MM.1S (cell line): ENCODE results near the gene PSG1.

Source experiments
- DNase-seq: peaks from one replicate; pipeline ENCODE4 v3.0.0-alpha.2; 2015
- H2AFZ ChIP-seq: fragments of 300-600 bp; sonication (generic); 2 replicates; pipeline ENCODE4 v1.6.0; 2016; ENCODE audit warnings: antibody characterized with exemption, low read length
- H3F3A ChIP-seq: fragments of 300-600 bp; sonication (generic); 2 replicates; pipeline ENCODE4 v1.6.1; 2016; ENCODE audit warnings: mild to moderate bottlenecking, antibody characterized with exemption, low read length, moderate library complexity, mixed read lengths; ENCODE audit not compliant: insufficient read depth
- H3K27ac ChIP-seq: fragments of 300-600 bp; sonication (generic); 2 replicates; pipeline ENCODE4 v1.5.1; 2016; ENCODE audit warnings: mild to moderate bottlenecking, low read length
- H3K27me3 ChIP-seq: fragments of 300-600 bp; sonication (generic); replicated peaks from 2 replicates; pipeline ENCODE4 v1.6.0; 2016; ENCODE audit warnings: low read length; ENCODE audit not compliant: insufficient read depth
- H3K36me3 ChIP-seq: fragments of 300-600 bp; sonication (generic); replicated peaks from 2 replicates; pipeline ENCODE4 v1.6.1; 2016; ENCODE audit warnings: mild to moderate bottlenecking, low read length, mixed read lengths; ENCODE audit not compliant: insufficient read depth
- H3K4me1 ChIP-seq: fragments of 300-600 bp; sonication (generic); 2 replicates; pipeline ENCODE4 v1.6.1; 2016; ENCODE audit warnings: low read length, mixed read lengths
- H3K4me2 ChIP-seq: fragments of 300-600 bp; sonication (generic); 2 replicates; pipeline ENCODE4 v1.6.0; 2016; ENCODE audit warnings: low read depth, low read length
- H3K4me3 ChIP-seq: fragments of 300-600 bp; sonication (generic); 2 replicates; pipeline ENCODE4 v1.5.1; 2016; ENCODE audit warnings: low read length, mixed read lengths
- H3K79me2 ChIP-seq: fragments of 300-600 bp; sonication (generic); 2 replicates; pipeline ENCODE4 v1.6.1; 2016; ENCODE audit warnings: mixed run types, low read length, mixed read lengths
- H3K9ac ChIP-seq: fragments of 300-600 bp; sonication (generic); 2 replicates; pipeline ENCODE4 v1.6.1; 2016; ENCODE audit warnings: low read length, mixed read lengths
- H3K9me2 ChIP-seq: fragments of 300-600 bp; sonication (generic); replicated peaks from 2 replicates; pipeline ENCODE4 v1.6.1; 2016; ENCODE audit warnings: mild to moderate bottlenecking, low read length, mixed read lengths; ENCODE audit not compliant: insufficient read depth
- H3K9me3 ChIP-seq: fragments of 300-600 bp; sonication (generic); replicated peaks from 2 replicates; pipeline ENCODE4 v1.6.1; 2016; ENCODE audit warnings: mild to moderate bottlenecking, low read length, mixed read lengths; ENCODE audit not compliant: insufficient read depth
- H4K20me1 ChIP-seq: fragments of 300-600 bp; sonication (generic); 2 replicates; pipeline ENCODE4 v1.6.1; 2016; ENCODE audit warnings: mild to moderate bottlenecking, low read length, moderate library complexity, mixed read lengths; ENCODE audit not compliant: insufficient read depth
- EZH2 ChIP-seq: fragments of 300-600 bp; sonication (generic); optimal IDR thresholded peaks from 2 replicates; pipeline ENCODE3; 2017; ENCODE audit warnings: low read depth, mild to moderate bottlenecking, antibody characterized with exemption, low read length, mixed read lengths
- EZH2phosphoT487 ChIP-seq: fragments of 300-600 bp; sonication (generic); IDR thresholded peaks from 2 replicates; pipeline ENCODE4 v1.6.1; 2018; ENCODE audit warnings: antibody characterized with exemption, low read length
- TF ChIP-seq, protein P1 (sequence below): fragments of 300-600 bp; sonication (generic); IDR thresholded peaks from 2 replicates; pipeline ENCODE4 v1.5.1; 2016; ENCODE audit warnings: antibody characterized with exemption, low read length, mixed read lengths

Gene PSG1

GRCh38 chr19:42879613-42880012 lies at the start of gene PSG1:
Gene PSG1, minus strand, starts transcription at chr19:42879713. Its CDS starts 132 bp downstream, at chr19:42879581.
- Histone ChIP-seq H3K9ac (no peak within 1 kb of the TSS), H3K4me2 (no peak within 1 kb of the TSS), H3K9me3 (no peaks in the 10 kb centered on the region), H3K36me3 (no peaks in the 10 kb centered on the region), H3K27ac (no peak within 1 kb of the TSS), H3K4me3 (no peak within 1 kb of the TSS), H3K4me1 (no peaks in the 10 kb centered on the region), H3K9me2 (no peaks in the 10 kb centered on the region), H2AFZ (no peak within 1 kb of the TSS), H4K20me1 (no peaks in the 10 kb centered on the region), H3K27me3 (no peaks in the 10 kb centered on the region), H3K79me2 (no peaks in the 10 kb centered on the region), H3F3A (no peaks in the 10 kb centered on the region)
- TF ChIP-seq EZH2phosphoT487, result no peak
- no peak for TF ChIP-seq EZH2
- TF ChIP-seq, protein P1, sequence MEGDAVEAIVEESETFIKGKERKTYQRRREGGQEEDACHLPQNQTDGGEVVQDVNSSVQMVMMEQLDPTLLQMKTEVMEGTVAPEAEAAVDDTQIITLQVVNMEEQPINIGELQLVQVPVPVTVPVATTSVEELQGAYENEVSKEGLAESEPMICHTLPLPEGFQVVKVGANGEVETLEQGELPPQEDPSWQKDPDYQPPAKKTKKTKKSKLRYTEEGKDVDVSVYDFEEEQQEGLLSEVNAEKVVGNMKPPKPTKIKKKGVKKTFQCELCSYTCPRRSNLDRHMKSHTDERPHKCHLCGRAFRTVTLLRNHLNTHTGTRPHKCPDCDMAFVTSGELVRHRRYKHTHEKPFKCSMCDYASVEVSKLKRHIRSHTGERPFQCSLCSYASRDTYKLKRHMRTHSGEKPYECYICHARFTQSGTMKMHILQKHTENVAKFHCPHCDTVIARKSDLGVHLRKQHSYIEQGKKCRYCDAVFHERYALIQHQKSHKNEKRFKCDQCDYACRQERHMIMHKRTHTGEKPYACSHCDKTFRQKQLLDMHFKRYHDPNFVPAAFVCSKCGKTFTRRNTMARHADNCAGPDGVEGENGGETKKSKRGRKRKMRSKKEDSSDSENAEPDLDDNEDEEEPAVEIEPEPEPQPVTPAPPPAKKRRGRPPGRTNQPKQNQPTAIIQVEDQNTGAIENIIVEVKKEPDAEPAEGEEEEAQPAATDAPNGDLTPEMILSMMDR, result no peak
- no peak for DNase-seq

GRCh38 chr19:42928896-42929295 lies 49.4 kb upstream of the PSG1 start:
- no peak overlapping the region for H2AFZ ChIP-seq
- no peaks in the 10 kb centered on the region for H4K20me1 ChIP-seq
- no peak overlapping the region for H3K4me2 ChIP-seq
- DNase-seq, result no peak
- H3K9me3 ChIP-seq, result no peaks in the 10 kb centered on the region
- H3K4me3 ChIP-seq, result no peak overlapping the region
- TF ChIP-seq, protein P1, result no peak
- TF ChIP-seq EZH2 (no peak), EZH2phosphoT487 (no peak)
- H3K79me2 ChIP-seq, result no peaks in the 10 kb centered on the region
- H3K27ac ChIP-seq, result no peak overlapping the region
- no peaks in the 10 kb centered on the region for H3K27me3 ChIP-seq
- no peaks in the 10 kb centered on the region for H3K4me1 ChIP-seq
- H3K36me3 ChIP-seq, result no peaks in the 10 kb centered on the region
- H3F3A ChIP-seq, result no peaks in the 10 kb centered on the region
- H3K9ac ChIP-seq, result no peak overlapping the region
- no peaks in the 10 kb centered on the region for H3K9me2 ChIP-seq

- Histone ChIP-seq H3K27me3 (no peaks in the 10 kb centered on the region), H3K9me3 (no peaks in the 10 kb centered on the region), H4K20me1 (no peaks in the 10 kb centered on the region), H3K9me2 (no peaks in the 10 kb centered on the region), H3K27ac (no peak overlapping the region), H3F3A (no peaks in the 10 kb centered on the region), H3K4me2 (no peak overlapping the region), H3K4me3 (no peak overlapping the region), H3K4me1 (no peaks in the 10 kb centered on the region), H3K79me2 (no peaks in the 10 kb centered on the region), H2AFZ (no peak overlapping the region), H3K36me3 (no peaks in the 10 kb centered on the region), H3K9ac (no peak overlapping the region)
- no peak for DNase-seq
- no peak for TF ChIP-seq EZH2phosphoT487
- no peak for TF ChIP-seq EZH2
- TF ChIP-seq, protein P1, result no peak
Observed at GRCh38 chr19:42926781-42927180, 47.3 kb upstream of the PSG1 start.
